GM12878 (cell line): ENCODE measurements around the gene HPS3. TPM values are rescaled to one million over a fixed set of nuclear protein-coding genes. Genes with fewer than 3 reads are reported as not detected.

Experiments used
- ATAC-seq: fragments of 200-7000 bp; cut with Tn5 transposase; 3 replicates; pipeline ENCODE4 v1.9.1; 2020; ENCODE audit warnings: mild to moderate bottlenecking, moderate library complexity
- BruUV-seq: library from RNA; stranded (reverse); fragments of 400-500 nt; replicated peaks from 2 replicates; lab custom pipeline; 2021; lab: Mats Ljungman, UMichigan
- CTCF ChIA-PET: fragments of 300-600 bp; sonication (Branson Sonifier 250); formaldehyde crosslinking; extraction: SDS; loops from one replicate; lab custom pipeline; 2021; ENCODE audit warnings: inconsistent platforms; lab: Yijun Ruan, JAX
- POLR2A ChIA-PET: fragments of 350-600 bp; formaldehyde crosslinking; extraction: SDS; loops from one replicate; lab custom pipeline; 2021; ENCODE audit warnings: inconsistent platforms; lab: Charles Lee
- RAD21 ChIA-PET: fragments of 300-600 bp; sonication (Branson Sonifier 250); formaldehyde crosslinking; loops from one replicate; lab custom pipeline; 2023; ENCODE audit warnings: antibody characterized with exemption; ENCODE audit not compliant: unreplicated experiment; lab: Charles Lee
- SMC1A ChIA-PET: fragments of 300-600 bp; sonication (Branson Sonifier 250); formaldehyde crosslinking; loops from one replicate; lab custom pipeline; 2023; ENCODE audit not compliant: unreplicated experiment, uncharacterized antibody; lab: Charles Lee
- DNase-seq: peaks from one replicate; pipeline ENCODE4 v3.0.0-alpha.2; 2011; ENCODE audit warnings: low read depth, low spot score
- FAIRE-seq: peaks from 3 replicates; lab custom pipeline; 2011; peaks lifted over from hg19 to GRCh38; lab: Jason Lieb, UNC
- H2AFZ ChIP-seq: 2 replicates; pipeline ENCODE4 v1.6.0; 2011; ENCODE audit warnings: low read depth, low read length, control low read depth; ENCODE audit not compliant: control insufficient read depth
- H3K27ac ChIP-seq: 2 replicates; pipeline ENCODE4 v1.5.1; 2011; ENCODE audit warnings: control low read depth; ENCODE audit not compliant: control insufficient read depth, insufficient read depth
- H3K27me3 ChIP-seq, 2 experiments: replicated peaks in 1 of 2; 2 replicates each; pipeline versions ENCODE4 v1.6.0 to v1.6.1; 2011; ENCODE audit warnings: low read length in 1 of 2; ENCODE audit not compliant: control insufficient read depth in 2 of 2, insufficient read depth in 2 of 2
- H3K36me3 ChIP-seq, 2 experiments: 2 replicates each; pipeline ENCODE4 v1.5.1; 2011; ENCODE audit warnings: low read length in 1 of 2; ENCODE audit not compliant: control insufficient read depth in 2 of 2, insufficient read depth in 2 of 2
- H3K4me1 ChIP-seq: 2 replicates; pipeline ENCODE4 v1.6.1; 2011; ENCODE audit warnings: mild to moderate bottlenecking, low read length, moderate library complexity, mixed read lengths; ENCODE audit not compliant: control insufficient read depth, insufficient read depth
- H3K4me2 ChIP-seq: 2 replicates; pipeline ENCODE4 v1.6.0; 2011; ENCODE audit warnings: control low read depth; ENCODE audit not compliant: control insufficient read depth, insufficient read depth
- H3K4me3 ChIP-seq: fragments of 200-600 bp; sonication (generic); 2 replicates; pipeline ENCODE4 v1.5.1; 2016
- H3K79me2 ChIP-seq: 2 replicates; pipeline ENCODE4 v1.6.0; 2011; ENCODE audit warnings: low read length; ENCODE audit not compliant: control insufficient read depth, insufficient read depth
- H3K9ac ChIP-seq: 2 replicates; pipeline ENCODE4 v1.8.0; 2011; ENCODE audit warnings: low read length, control low read depth, mixed read lengths; ENCODE audit not compliant: control insufficient read depth, insufficient read depth
- H3K9me3 ChIP-seq: replicated peaks from 3 replicates; pipeline ENCODE4 v1.5.1; 2011; ENCODE audit warnings: mild to moderate bottlenecking, low read length; ENCODE audit not compliant: control insufficient read depth, insufficient read depth
- H4K20me1 ChIP-seq: 2 replicates; pipeline ENCODE4 v1.6.0; 2011; ENCODE audit not compliant: control insufficient read depth, insufficient read depth
- ETV6 ChIP-seq, 2 experiments: fragments of 450-650 bp in 1 of 2; IDR thresholded peaks in 1 of 2; conservative IDR thresholded peaks in 1 of 2; 2 replicates each; pipeline ENCODE4 v1.6.1; 2014; ENCODE audit warnings: antibody characterized with exemption in 1 of 2, borderline replicate concordance in 1 of 2, low read depth in 1 of 2, mild to moderate bottlenecking in 1 of 2, moderate library complexity in 1 of 2
- IKZF2 ChIP-seq, 2 experiments: fragments of 450-650 bp; IDR thresholded peaks; 2 replicates each; pipeline ENCODE4 v1.6.1; 2017; ENCODE audit warnings: mild to moderate bottlenecking in 2 of 2, moderate library complexity in 2 of 2
- MYC ChIP-seq: IDR thresholded peaks from 2 replicates; pipeline ENCODE4 v1.6.1; 2011; ENCODE audit warnings: mild to moderate bottlenecking, low read length, moderate library complexity, inconsistent platforms; ENCODE audit not compliant: insufficient read depth, insufficient replicate concordance, insufficient read length, severe bottlenecking
- POLR2AphosphoS2 ChIP-seq: IDR thresholded peaks from 2 replicates; pipeline ENCODE4 v1.6.1; 2011; ENCODE audit warnings: low read depth, mild to moderate bottlenecking, low read length, improper control_type of control experiment, moderate library complexity
- SPI1 ChIP-seq: IDR thresholded peaks from 2 replicates; pipeline ENCODE4 v1.6.1; 2011; ENCODE audit warnings: low read depth, mild to moderate bottlenecking, low read length, moderate library complexity, borderline replicate concordance; ENCODE audit not compliant: insufficient read depth
- SUPT20H ChIP-seq: IDR thresholded peaks from 2 replicates; pipeline ENCODE4 v1.6.1; 2011; ENCODE audit warnings: low read depth, mild to moderate bottlenecking, low read length, moderate library complexity, borderline replicate concordance; ENCODE audit not compliant: control insufficient read depth
- TBL1XR1 ChIP-seq: IDR thresholded peaks from 2 replicates; pipeline ENCODE4 v1.6.1; 2012; ENCODE audit warnings: low read depth, low read length, improper control_type of control experiment
- ZNF24 ChIP-seq: fragments of 450-650 bp; IDR thresholded peaks from 2 replicates; pipeline ENCODE4 v1.6.1; 2017; ENCODE audit warnings: antibody characterized with exemption, mild to moderate bottlenecking
- WGBS: methylation state at CpG from one replicate; pipeline ENCODE4 v1.1.6; 2016; ENCODE audit warnings: low lambda C conversion rate; ENCODE audit not compliant: insufficient replicate concordance, insufficient coverage; ENCODE audit errors: missing lambda C conversion rate; 5-methylcytosine and 5-hydroxymethylcytosine counted together
- in situ Hi-C: fragments of 300-500 bp; cut with MboI; formaldehyde crosslinking; loops from 9 replicates; pipeline ENCODE4 v1.14.3; 2018; ENCODE audit warnings: mixed read lengths
- intact Hi-C: fragments of 100-400 bp; cut with micrococcal nuclease; formaldehyde crosslinking; loops from one replicate; pipeline ENCODE4 v1.14.2; 2022; ENCODE audit not compliant: unreplicated experiment
- polyA plus RNA-seq, 11 experiments: library from polyadenylated mRNA; depleted of rRNA in 4 of 11; unstranded in 6 of 11; stranded (reverse) in 5 of 11; fragments of >200 nt; fragmentation: Nextera tagmentation in 4 of 11; fragmentation: Illumina TruSeq in 1 of 11; extraction: Ambion mirVana in 4 of 11; extraction: Trizol in 1 of 11; gene quantifications; 1 replicate in 1 of 11; 2 replicates in 10 of 11; pipeline versions ENCODE4 v1.2.1 to v1.2.3, GENCODE V29; 2011 to 2016; ENCODE audit warnings: inconsistent platforms in 2 of 11, missing spikeins in 2 of 11, low read depth in 1 of 11
- total RNA-seq, 4 experiments: library from RNA; depleted of rRNA in 3 of 4; stranded (reverse); fragments of >200 nt in 3 of 4; fragmentation: Illumina TruSeq in 1 of 4; extraction: Trizol in 1 of 4; gene quantifications; 2 replicates each; pipeline versions ENCODE4 v1.2.1 to v1.2.3, GENCODE V29; 2013 to 2021
- TF ChIP-seq, protein P1 (sequence below): IDR thresholded peaks from 2 replicates; pipeline ENCODE4 v1.6.1; 2012; ENCODE audit warnings: mild to moderate bottlenecking, low read depth, low read length
- TF ChIP-seq, protein P2 (sequence below): fragments of 450-650 bp; IDR thresholded peaks from 2 replicates; pipeline ENCODE4 v1.6.1; 2017; ENCODE audit warnings: mild to moderate bottlenecking, moderate library complexity
- TF ChIP-seq, protein P3 (sequence below): IDR thresholded peaks from 2 replicates; pipeline ENCODE4 v1.6.1; 2011; ENCODE audit warnings: low read depth, mild to moderate bottlenecking, low read length, moderate library complexity, borderline replicate concordance; ENCODE audit errors: extremely low read depth

The HPS3 gene
- total and polyA plus RNA-seq, 10 of the 15 experiments (the other 5 are each of a cell fraction or from before 2014, with no cell fraction given), result 2.7 to 26.5 (median 14.8) TPM

DNA sequence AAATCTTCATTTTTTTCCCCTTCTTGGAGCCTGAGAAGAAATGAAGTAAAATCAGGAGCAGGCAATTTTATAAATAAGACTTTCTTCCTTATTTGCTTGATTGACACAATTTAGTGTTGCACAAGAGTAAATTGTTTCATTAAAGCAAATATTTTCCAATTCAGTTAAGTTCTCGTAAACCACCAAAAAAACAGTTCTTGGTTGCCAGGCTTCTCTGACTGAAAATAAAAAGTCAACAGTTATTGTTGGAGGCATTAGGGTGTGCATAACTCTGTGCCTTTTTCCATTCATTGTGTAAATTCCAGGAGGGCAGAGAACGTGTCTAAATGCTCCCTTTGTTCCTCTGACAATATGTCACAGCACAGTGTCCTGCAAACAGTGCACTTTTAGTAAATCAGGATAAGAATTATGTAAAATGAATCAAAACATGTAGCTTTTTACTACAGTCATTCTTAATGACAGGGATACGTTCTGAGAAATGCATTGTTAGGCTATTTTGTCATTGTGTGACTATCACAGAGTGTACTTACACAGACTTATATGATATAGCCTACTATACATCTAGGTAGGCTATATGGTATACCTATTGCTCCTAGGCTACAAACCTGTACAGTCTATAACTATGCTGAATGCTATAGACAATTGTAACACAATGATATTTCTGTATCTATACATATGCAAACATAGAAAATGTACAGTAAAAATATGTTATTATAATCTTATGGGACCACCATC lies 92.5 kb downstream of the HPS3 start, which contains the start of gene CP:
TSS of gene CP (minus strand) at position 47 of the 735 bp plus-strand sequence. CDS start at position 10, 37 bp downstream.
- Histone ChIP-seq H3K36me3 (no peaks in the 10 kb centered on the region), H3K9ac (no peak within 1 kb of the TSS), H2AFZ (no peak within 1 kb of the TSS), H3K27ac (no peak within 1 kb of the TSS), H3K9me3 (no peaks in the 10 kb centered on the region), H3K4me2 (no peak within 1 kb of the TSS), H4K20me1 (no peaks in the 10 kb centered on the region), H3K4me1 (no peaks in the 10 kb centered on the region; the same call in 1 of the 2 replicates), H3K79me2 (no peaks in the 10 kb centered on the region), H3K27me3 (no peaks in the 10 kb centered on the region), H3K4me3 (no peak within 1 kb of the TSS)
- POLR2A ChIA-PET, result no interaction called here
- 77% methylated on average over 3 of the region's 3 CpGs for WGBS
- FAIRE-seq (no peak), DNase-seq (no peak), ATAC-seq (no peak)
- in situ Hi-C loops, result no loop called here
- BruUV-seq, result no TSS peak
- intact Hi-C loops, result no loop called here
- CTCF ChIA-PET, result no interaction called here
- RAD21 ChIA-PET, result no interaction called here
- SMC1A ChIA-PET, result interaction anchor here (1.1 kb wide), 1 partner anchor 101 kb away, joined by 3 read pairs; no protein-coding TSS in a partner anchor
- TF ChIP-seq SUPT20H (no peak), TBL1XR1 (no peak), ZNF24 (no peak), MYC (no peak), POLR2AphosphoS2 (no peak), IKZF2 (IDR thresholded peaks at IDR 0.05) (no peak), SPI1 (no peak), ETV6 (conservative IDR thresholded peaks at IDR 0.05 in 1 of 2, IDR thresholded peaks at IDR 0.05 in 1 of 2; ENCODE audit: borderline replicate concordance in 1 of 2, low read depth in 1 of 2) (no peak)
- TF ChIP-seq, protein P1, sequence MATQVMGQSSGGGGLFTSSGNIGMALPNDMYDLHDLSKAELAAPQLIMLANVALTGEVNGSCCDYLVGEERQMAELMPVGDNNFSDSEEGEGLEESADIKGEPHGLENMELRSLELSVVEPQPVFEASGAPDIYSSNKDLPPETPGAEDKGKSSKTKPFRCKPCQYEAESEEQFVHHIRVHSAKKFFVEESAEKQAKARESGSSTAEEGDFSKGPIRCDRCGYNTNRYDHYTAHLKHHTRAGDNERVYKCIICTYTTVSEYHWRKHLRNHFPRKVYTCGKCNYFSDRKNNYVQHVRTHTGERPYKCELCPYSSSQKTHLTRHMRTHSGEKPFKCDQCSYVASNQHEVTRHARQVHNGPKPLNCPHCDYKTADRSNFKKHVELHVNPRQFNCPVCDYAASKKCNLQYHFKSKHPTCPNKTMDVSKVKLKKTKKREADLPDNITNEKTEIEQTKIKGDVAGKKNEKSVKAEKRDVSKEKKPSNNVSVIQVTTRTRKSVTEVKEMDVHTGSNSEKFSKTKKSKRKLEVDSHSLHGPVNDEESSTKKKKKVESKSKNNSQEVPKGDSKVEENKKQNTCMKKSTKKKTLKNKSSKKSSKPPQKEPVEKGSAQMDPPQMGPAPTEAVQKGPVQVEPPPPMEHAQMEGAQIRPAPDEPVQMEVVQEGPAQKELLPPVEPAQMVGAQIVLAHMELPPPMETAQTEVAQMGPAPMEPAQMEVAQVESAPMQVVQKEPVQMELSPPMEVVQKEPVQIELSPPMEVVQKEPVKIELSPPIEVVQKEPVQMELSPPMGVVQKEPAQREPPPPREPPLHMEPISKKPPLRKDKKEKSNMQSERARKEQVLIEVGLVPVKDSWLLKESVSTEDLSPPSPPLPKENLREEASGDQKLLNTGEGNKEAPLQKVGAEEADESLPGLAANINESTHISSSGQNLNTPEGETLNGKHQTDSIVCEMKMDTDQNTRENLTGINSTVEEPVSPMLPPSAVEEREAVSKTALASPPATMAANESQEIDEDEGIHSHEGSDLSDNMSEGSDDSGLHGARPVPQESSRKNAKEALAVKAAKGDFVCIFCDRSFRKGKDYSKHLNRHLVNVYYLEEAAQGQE, result no peak
- TF ChIP-seq, protein P2, sequence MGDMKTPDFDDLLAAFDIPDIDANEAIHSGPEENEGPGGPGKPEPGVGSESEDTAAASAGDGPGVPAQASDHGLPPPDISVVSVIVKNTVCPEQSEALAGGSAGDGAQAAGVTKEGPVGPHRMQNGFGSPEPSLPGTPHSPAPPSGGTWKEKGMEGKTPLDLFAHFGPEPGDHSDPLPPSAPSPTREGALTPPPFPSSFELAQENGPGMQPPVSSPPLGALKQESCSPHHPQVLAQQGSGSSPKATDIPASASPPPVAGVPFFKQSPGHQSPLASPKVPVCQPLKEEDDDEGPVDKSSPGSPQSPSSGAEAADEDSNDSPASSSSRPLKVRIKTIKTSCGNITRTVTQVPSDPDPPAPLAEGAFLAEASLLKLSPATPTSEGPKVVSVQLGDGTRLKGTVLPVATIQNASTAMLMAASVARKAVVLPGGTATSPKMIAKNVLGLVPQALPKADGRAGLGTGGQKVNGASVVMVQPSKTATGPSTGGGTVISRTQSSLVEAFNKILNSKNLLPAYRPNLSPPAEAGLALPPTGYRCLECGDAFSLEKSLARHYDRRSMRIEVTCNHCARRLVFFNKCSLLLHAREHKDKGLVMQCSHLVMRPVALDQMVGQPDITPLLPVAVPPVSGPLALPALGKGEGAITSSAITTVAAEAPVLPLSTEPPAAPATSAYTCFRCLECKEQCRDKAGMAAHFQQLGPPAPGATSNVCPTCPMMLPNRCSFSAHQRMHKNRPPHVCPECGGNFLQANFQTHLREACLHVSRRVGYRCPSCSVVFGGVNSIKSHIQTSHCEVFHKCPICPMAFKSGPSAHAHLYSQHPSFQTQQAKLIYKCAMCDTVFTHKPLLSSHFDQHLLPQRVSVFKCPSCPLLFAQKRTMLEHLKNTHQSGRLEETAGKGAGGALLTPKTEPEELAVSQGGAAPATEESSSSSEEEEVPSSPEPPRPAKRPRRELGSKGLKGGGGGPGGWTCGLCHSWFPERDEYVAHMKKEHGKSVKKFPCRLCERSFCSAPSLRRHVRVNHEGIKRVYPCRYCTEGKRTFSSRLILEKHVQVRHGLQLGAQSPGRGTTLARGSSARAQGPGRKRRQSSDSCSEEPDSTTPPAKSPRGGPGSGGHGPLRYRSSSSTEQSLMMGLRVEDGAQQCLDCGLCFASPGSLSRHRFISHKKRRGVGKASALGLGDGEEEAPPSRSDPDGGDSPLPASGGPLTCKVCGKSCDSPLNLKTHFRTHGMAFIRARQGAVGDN, result no peak
- TF ChIP-seq, protein P3, sequence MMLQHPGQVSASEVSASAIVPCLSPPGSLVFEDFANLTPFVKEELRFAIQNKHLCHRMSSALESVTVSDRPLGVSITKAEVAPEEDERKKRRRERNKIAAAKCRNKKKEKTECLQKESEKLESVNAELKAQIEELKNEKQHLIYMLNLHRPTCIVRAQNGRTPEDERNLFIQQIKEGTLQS, result no peak
